HepG2 (cell line): Measurements from ENCODE around the gene NTN5. TPM values are rescaled to one million over a fixed set of nuclear protein-coding genes. Genes with fewer than 3 reads are reported as not detected.
"Not testable (repeated sequence)": the region's sequence is repeated elsewhere in the genome, so short reads cannot be mapped to it uniquely, and the experiment has no call there.

Experiments used
- ATAC-seq: fragments of 200-7000 bp; cut with Tn5 transposase; 3 replicates; pipeline ENCODE4 v1.9.1; 2020; ENCODE audit warnings: mild to moderate bottlenecking, moderate library complexity
- BruUV-seq: library from RNA; stranded (reverse); fragments of 400-500 nt; replicated peaks from 2 replicates; lab custom pipeline; 2021; lab: Mats Ljungman, UMichigan
- CTCF ChIA-PET: fragments of 300-600 bp; formaldehyde crosslinking; extraction: SDS; loops from one replicate; lab custom pipeline; 2021; ENCODE audit warnings: low total read pairs, inconsistent platforms, low intra/inter-chr PET ratio; lab: Yijun Ruan, JAX
- POLR2A ChIA-PET: fragments of 350-600 bp; sonication (Branson Sonifier 250); formaldehyde crosslinking; loops from one replicate; lab custom pipeline; 2020; ENCODE audit warnings: antibody characterized with exemption, inconsistent platforms; lab: Yijun Ruan, JAX
- DNase-seq: peaks from one replicate; pipeline ENCODE4 v3.0.0-alpha.2; 2015; ENCODE audit warnings: low spot score
- FAIRE-seq: peaks from 3 replicates; lab custom pipeline; 2011; peaks lifted over from hg19 to GRCh38; lab: Jason Lieb, UNC
- H2AFZ ChIP-seq: one replicate; pipeline ENCODE4 v1.6.1; 2011; ENCODE audit warnings: low read length, inconsistent platforms
- H3K27ac ChIP-seq: fragments of 300-600 bp; 3 replicates; pipeline ENCODE4 v1.8.0; 2011; ENCODE audit warnings: mixed run types, mild to moderate bottlenecking, mixed read lengths, low read length, inconsistent platforms; ENCODE audit not compliant: insufficient read depth; ENCODE audit errors: extremely low read length
- H3K27me3 ChIP-seq, 2 experiments: fragments of 200-600 bp in 1 of 2; 2 replicates in 1 of 2; 3 replicates in 1 of 2; pipeline versions ENCODE4 v1.6.0 to v1.8.0; 2011; ENCODE audit warnings: low read length in 2 of 2, mild to moderate bottlenecking in 2 of 2, moderate library complexity in 2 of 2, inconsistent platforms in 1 of 2; ENCODE audit not compliant: insufficient read depth in 2 of 2, control insufficient read depth in 1 of 2
- H3K36me3 ChIP-seq, 2 experiments: fragments of 200-600 bp in 1 of 2; replicated peaks in 1 of 2; 2 replicates in 1 of 2; 3 replicates in 1 of 2; pipeline versions ENCODE4 v1.5.1 to v1.8.0; 2011; ENCODE audit warnings: low read length in 2 of 2, inconsistent platforms in 1 of 2; ENCODE audit not compliant: insufficient read depth in 2 of 2, control insufficient read depth in 1 of 2
- H3K4me1 ChIP-seq: 2 replicates; pipeline ENCODE4 v1.5.1; 2012; ENCODE audit warnings: low read length, inconsistent platforms; ENCODE audit not compliant: insufficient read depth
- H3K4me2 ChIP-seq: 2 replicates; pipeline ENCODE4 v1.6.0; 2011; ENCODE audit warnings: low read depth, low read length, inconsistent platforms
- H3K4me3 ChIP-seq, 3 experiments: fragments of 200-600 bp in 1 of 3; sonication (generic), shearing (Covaris generic) in 1 of 3; replicated peaks in 1 of 3; 2 replicates each; pipeline ENCODE4 v1.5.1; 2011 to 2016; ENCODE audit warnings: low read length in 3 of 3, inconsistent platforms in 2 of 3, low read depth in 2 of 3, mild to moderate bottlenecking in 2 of 3, control low read depth in 1 of 3, mixed read lengths in 1 of 3; ENCODE audit not compliant: insufficient read depth in 1 of 3
- H3K79me2 ChIP-seq: one replicate; pipeline ENCODE4 v1.6.1; 2011; ENCODE audit warnings: low read length, inconsistent platforms; ENCODE audit not compliant: insufficient read depth
- H3K9ac ChIP-seq: 2 replicates; pipeline ENCODE4 v1.6.0; 2011; ENCODE audit warnings: mild to moderate bottlenecking, low read depth, low read length, inconsistent platforms; ENCODE audit not compliant: insufficient read depth
- H3K9me3 ChIP-seq: 2 replicates; pipeline ENCODE4 v1.5.1; 2012; ENCODE audit warnings: mild to moderate bottlenecking, low read length
- H4K20me1 ChIP-seq: 2 replicates; pipeline ENCODE4 v1.6.0; 2011; ENCODE audit warnings: inconsistent platforms, mild to moderate bottlenecking, low read length, moderate library complexity; ENCODE audit not compliant: insufficient read depth
- CEBPB ChIP-seq: IDR thresholded peaks from 2 replicates; pipeline ENCODE4 v1.6.1; 2011; ENCODE audit warnings: low read depth, low read length, improper control_type of control experiment, borderline replicate concordance
- CEBPG ChIP-seq: IDR thresholded peaks from 2 replicates; pipeline ENCODE4 v1.6.1; 2016
- MEIS2 ChIP-seq: sonication (generic); formaldehyde crosslinking; IDR thresholded peaks from 2 replicates; pipeline ENCODE4 v1.9.0; 2021; ENCODE audit warnings: mild to moderate bottlenecking, missing genetic modification reagents
- NRL ChIP-seq: sonication (generic); formaldehyde crosslinking; IDR thresholded peaks from 2 replicates; pipeline ENCODE4 v1.5.0; 2020; ENCODE audit warnings: missing genetic modification reagents, mild to moderate bottlenecking, moderate library complexity, borderline replicate concordance
- SMYD3 ChIP-seq: sonication (generic); formaldehyde crosslinking; IDR thresholded peaks from 2 replicates; pipeline ENCODE4 v1.8.1; 2023; ENCODE audit warnings: mild to moderate bottlenecking, missing genetic modification reagents
- TCF7L2 ChIP-seq: IDR thresholded peaks from 2 replicates; pipeline ENCODE4 v1.6.1; 2011; ENCODE audit warnings: mild to moderate bottlenecking, low read depth, low read length, moderate library complexity
- TEAD2 ChIP-seq: sonication (generic); formaldehyde crosslinking; IDR thresholded peaks from 2 replicates; pipeline ENCODE4 v1.9.0; 2021; ENCODE audit warnings: missing genetic modification reagents
- YEATS2 ChIP-seq: sonication (generic); formaldehyde crosslinking; IDR thresholded peaks from 2 replicates; pipeline ENCODE4 v1.4.0; 2020; ENCODE audit warnings: missing genetic modification reagents, borderline replicate concordance
- ZBTB39 ChIP-seq: sonication (generic); formaldehyde crosslinking; IDR thresholded peaks from 2 replicates; pipeline ENCODE4 v1.5.0; 2020; ENCODE audit warnings: missing genetic modification reagents
- ZNF720 ChIP-seq: sonication (generic); formaldehyde crosslinking; IDR thresholded peaks from 2 replicates; pipeline ENCODE4 v1.4.0; 2020; ENCODE audit warnings: missing genetic modification reagents
- ZNF775 ChIP-seq: sonication (generic); formaldehyde crosslinking; IDR thresholded peaks from 2 replicates; pipeline ENCODE4 v1.4.0; 2020; ENCODE audit warnings: missing genetic modification reagents, mild to moderate bottlenecking, moderate library complexity, borderline replicate concordance
- WGBS: methylation state at CpG from one replicate; pipeline ENCODE4 v1.1.6; 2017; ENCODE audit warnings: low lambda C conversion rate; 5-methylcytosine and 5-hydroxymethylcytosine counted together
- in situ Hi-C: cut with HindIII; loops from 2 replicates; pipeline ENCODE4 v1.10.0; 2017; ENCODE audit warnings: low pct_unique_long_range_greater_than_20kb; ENCODE audit not compliant: extremely low pct_ligation_motif_present
- intact Hi-C: fragments of 100-400 bp; cut with micrococcal nuclease; formaldehyde crosslinking; loops from one replicate; pipeline ENCODE4 v1.10.0; 2022; ENCODE audit not compliant: unreplicated experiment
- polyA plus RNA-seq, 8 experiments: library from polyadenylated mRNA; depleted of rRNA in 3 of 8; stranded (reverse) in 7 of 8; unstranded in 1 of 8; fragments of >200 nt; fragmentation: Illumina TruSeq in 4 of 8; extraction: Trizol in 4 of 8; gene quantifications; 2 replicates each; pipeline versions ENCODE4 v1.2.1 to v1.2.3, GENCODE V29; 2011 to 2016; ENCODE audit warnings: low read depth in 4 of 8, missing spikeins in 1 of 8, mixed read lengths in 1 of 8; ENCODE audit not compliant: insufficient read depth in 1 of 8
- total RNA-seq, 5 experiments: library from RNA; depleted of rRNA; stranded (reverse); fragments of >200 nt; fragmentation: Illumina TruSeq; extraction: Trizol; gene quantifications; 2 replicates each; pipeline ENCODE4 v1.2.3, GENCODE V29; 2016; ENCODE audit warnings: low read depth in 1 of 5
- TF ChIP-seq, protein P1 (sequence below): fragments of 450-650 bp; IDR thresholded peaks from 2 replicates; pipeline ENCODE4 v1.6.1; 2017

Gene NTN5
- total and polyA plus RNA-seq, 2 of the 13 experiments (the other 11 are each of a cell fraction or from before 2014, with no cell fraction given), result 0.05 TPM; not detected in 1

GRCh38 chr19:48693629-48694028 is 20.8 kb upstream of the NTN5 start:
- H3K27ac ChIP-seq, H3K27me3 ChIP-seq, POLR2A ChIA-PET, H3K79me2 ChIP-seq, FAIRE-seq, intact Hi-C loops, in situ Hi-C loops, H3K4me2 ChIP-seq, H2AFZ ChIP-seq, CTCF ChIA-PET, H3K4me3 ChIP-seq, H3K9me3 ChIP-seq, H3K36me3 ChIP-seq, BruUV-seq, H4K20me1 ChIP-seq, DNase-seq, ATAC-seq, H3K9ac ChIP-seq: not testable (repeated sequence)
- H3K4me1 ChIP-seq, result peaks cover 35% of the 10 kb centered on the region
- peak; percentile 83 for TF ChIP-seq CEBPB
- peak; percentile 68 for TF ChIP-seq CEBPG (CRISPR knock-in tag)
- WGBS, result 30% methylated on average over 8 of the region's 9 CpGs

GRCh38 chr19:48689449-48689848 is 16.6 kb upstream of the NTN5 start:
- WGBS, result 75% methylated on average over 7 of the region's 7 CpGs
- no peak for ATAC-seq
- POLR2A ChIA-PET, result no interaction called here

More at GRCh38 chr19:48689449-48689848, 16.6 kb upstream of the NTN5 start:
- Histone ChIP-seq H4K20me1 (no peaks in the 10 kb centered on the region), H3K4me2 (no peak overlapping the region), H3K9me3 (no peaks in the 10 kb centered on the region), H2AFZ (no peak overlapping the region), H3K9ac (no peak overlapping the region), H3K79me2 (no peaks in the 10 kb centered on the region), H3K4me1 (peaks cover 51% of the 10 kb centered on the region), H3K27ac (no peak overlapping the region), H3K27me3 (0 out of 5 replicates have a peak, but pooled peaks cover 0 to 1% of the 10 kb centered on the region in 2 experiments), H3K36me3 (no peaks in the 10 kb centered on the region), H3K4me3 (no peak overlapping the region)
- in situ Hi-C loops, result no loop called here
- intact Hi-C loops, result no loop called here
- no peak for DNase-seq
- TF ChIP-seq TCF7L2 (no peak), SMYD3 (CRISPR knock-in tag) (no peak), YEATS2 (CRISPR knock-in tag) (no peak), TEAD2 (CRISPR knock-in tag) (no peak), ZNF775 (no peak), ZBTB39 (no peak), NRL (no peak), MEIS2 (no peak), ZNF720 (no peak)
- TF ChIP-seq, protein P1, sequence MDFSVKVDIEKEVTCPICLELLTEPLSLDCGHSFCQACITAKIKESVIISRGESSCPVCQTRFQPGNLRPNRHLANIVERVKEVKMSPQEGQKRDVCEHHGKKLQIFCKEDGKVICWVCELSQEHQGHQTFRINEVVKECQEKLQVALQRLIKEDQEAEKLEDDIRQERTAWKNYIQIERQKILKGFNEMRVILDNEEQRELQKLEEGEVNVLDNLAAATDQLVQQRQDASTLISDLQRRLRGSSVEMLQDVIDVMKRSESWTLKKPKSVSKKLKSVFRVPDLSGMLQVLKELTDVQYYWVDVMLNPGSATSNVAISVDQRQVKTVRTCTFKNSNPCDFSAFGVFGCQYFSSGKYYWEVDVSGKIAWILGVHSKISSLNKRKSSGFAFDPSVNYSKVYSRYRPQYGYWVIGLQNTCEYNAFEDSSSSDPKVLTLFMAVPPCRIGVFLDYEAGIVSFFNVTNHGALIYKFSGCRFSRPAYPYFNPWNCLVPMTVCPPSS, result no peak
- CTCF ChIA-PET, result no interaction called here
- FAIRE-seq, result no peak
- no TSS peak for BruUV-seq
